ENCODE measurements around the gene MRPL28. TPM values are rescaled to one million over a fixed set of nuclear protein-coding genes. Genes with fewer than 3 reads are reported as not detected.

MRPL28 gene
- total RNA-seq, 1 experiment from 2014 or later: 91.2 TPM

GRCh38 chr16:401468-402348 lies 31.4 kb upstream of the MRPL28 start, which contains the start of gene DECR2:
Gene DECR2, plus strand, starts transcription at chr16:401885. Its CDS starts 79 bp downstream, at chr16:401964.
- Mint-ChIP-seq H3K36me3 (ENCODE audit: insufficient read depth, unreplicated experiment) (peaks cover 30% of the 10 kb centered on the region), H3K27ac (ENCODE audit: unreplicated experiment) (peak within 1 kb of the TSS; percentile 81), H3K27me3 (ENCODE audit: insufficient read depth, unreplicated experiment) (no peaks in the 10 kb centered on the region), H3K9me3 (ENCODE audit: unreplicated experiment) (no peaks in the 10 kb centered on the region), H3K4me3 (ENCODE audit: unreplicated experiment) (peak within 1 kb of the TSS; percentile 76), H3K4me1 (ENCODE audit: low read depth, unreplicated experiment) (peaks cover 7% of the 10 kb centered on the region)
- TSS peak; percentile 66 for BruUV-seq (replicated peaks)
- no peaks in the 10 kb centered on the region for H3K27me3 ChIP-seq (replicated peaks; ENCODE audit: control insufficient read depth, insufficient read depth, low read length)
- peaks cover 30% of the 10 kb centered on the region for H3K4me1 ChIP-seq
- no peaks in the 10 kb centered on the region for H3K9me3 ChIP-seq
- ChIA-PET CTCF (interaction anchor here (0.5 to 1.4 kb wide), 6 partner anchors 9 to 221 kb away, joined by 4 to 9 read pairs (median 4); partner anchors contain the start of gene RAB11FIP3), POLR2A (interaction anchor here (0.5 to 1.0 kb wide), 8 partner anchors 18 to 362 kb away, joined by 3 to 8 read pairs (median 3); partner anchors contain the start of genes METTL26, POLR3K and SNRNP25)
- peak; percentile 93 for DNase-seq
- intact Hi-C loops (cut with micrococcal nuclease; ENCODE audit: unreplicated experiment): no loop called here
- TF ChIP-seq CTCF (IDR thresholded peaks at IDR 0.05; ENCODE audit: insufficient read depth in 1 of 2, low read depth in 1 of 2, low read length in 1 of 2, severe bottlenecking in 1 of 2, unreplicated experiment in 1 of 2): peak; percentile 41 to 43
- peak within 1 kb of the TSS; percentile 89 for H3K4me3 ChIP-seq (ENCODE audit: low read depth, low read length)
- H3K36me3 ChIP-seq (ENCODE audit: control insufficient read depth, insufficient read depth, low read length): peaks cover 3% of the 10 kb centered on the region

GRCh38 chr16:400061-400591 lies 29.8 kb upstream of the MRPL28 start:
- no peaks in the 10 kb centered on the region for H3K27me3 ChIP-seq (replicated peaks; ENCODE audit: control insufficient read depth, insufficient read depth, low read length)
- TF ChIP-seq CTCF (IDR thresholded peaks at IDR 0.05; ENCODE audit: insufficient read depth in 1 of 2, low read depth in 1 of 2, low read length in 1 of 2, severe bottlenecking in 1 of 2, unreplicated experiment in 1 of 2): no peak
- no peak for DNase-seq
- peaks cover 30% of the 10 kb centered on the region for H3K36me3 Mint-ChIP-seq (ENCODE audit: insufficient read depth, unreplicated experiment)
- H3K9me3 Mint-ChIP-seq (ENCODE audit: unreplicated experiment): no peaks in the 10 kb centered on the region
- peaks cover 3% of the 10 kb centered on the region for H3K36me3 ChIP-seq (ENCODE audit: control insufficient read depth, insufficient read depth, low read length)
- BruUV-seq (replicated peaks): no TSS peak
- H3K4me1 Mint-ChIP-seq (ENCODE audit: low read depth, unreplicated experiment): peaks cover under 1% of the 10 kb centered on the region
- H3K4me3 ChIP-seq (ENCODE audit: low read depth, low read length): no peak overlapping the region
- POLR2A ChIA-PET: interaction anchor here (0.6 kb wide), 1 partner anchor 29 kb away, joined by 4 read pairs; no protein-coding TSS in a partner anchor
- intact Hi-C loops (cut with micrococcal nuclease; ENCODE audit: unreplicated experiment): no loop called here
- peak overlapping the region; percentile 76 for H3K4me3 Mint-ChIP-seq (ENCODE audit: unreplicated experiment)
- no peak overlapping the region for H3K27ac Mint-ChIP-seq (ENCODE audit: unreplicated experiment)
- no peaks in the 10 kb centered on the region for H3K9me3 ChIP-seq
- peaks cover 17% of the 10 kb centered on the region for H3K4me1 ChIP-seq
- no peaks in the 10 kb centered on the region for H3K27me3 Mint-ChIP-seq (ENCODE audit: insufficient read depth, unreplicated experiment)
- CTCF ChIA-PET: no interaction called here

GRCh38 chr16:399340-400019 lies 29.1 kb upstream of the MRPL28 start:
- H3K27me3 Mint-ChIP-seq (ENCODE audit: insufficient read depth, unreplicated experiment): no peaks in the 10 kb centered on the region
- peaks cover 11% of the 10 kb centered on the region; the same call in 1 of the 2 replicates for H3K4me1 ChIP-seq
- ChIA-PET POLR2A (no interaction called here), CTCF (no interaction called here)
- peaks cover 30% of the 10 kb centered on the region for H3K36me3 Mint-ChIP-seq (ENCODE audit: insufficient read depth, unreplicated experiment)
- no peak for DNase-seq
- BruUV-seq (replicated peaks): no TSS peak
- H3K9me3 Mint-ChIP-seq (ENCODE audit: unreplicated experiment): no peaks in the 10 kb centered on the region
- intact Hi-C loops (cut with micrococcal nuclease; ENCODE audit: unreplicated experiment): no loop called here
- H3K4me3 Mint-ChIP-seq (ENCODE audit: unreplicated experiment): peak overlapping the region; percentile 24
- no peaks in the 10 kb centered on the region for H3K4me1 Mint-ChIP-seq (ENCODE audit: low read depth, unreplicated experiment)
- no peaks in the 10 kb centered on the region for H3K9me3 ChIP-seq
- no peak overlapping the region for H3K27ac Mint-ChIP-seq (ENCODE audit: unreplicated experiment)
- TF ChIP-seq CTCF (IDR thresholded peaks at IDR 0.05; ENCODE audit: insufficient read depth in 1 of 2, low read depth in 1 of 2, low read length in 1 of 2, severe bottlenecking in 1 of 2, unreplicated experiment in 1 of 2): no peak
- peaks cover 3% of the 10 kb centered on the region for H3K36me3 ChIP-seq (ENCODE audit: control insufficient read depth, insufficient read depth, low read length)
- no peak overlapping the region for H3K4me3 ChIP-seq (ENCODE audit: low read depth, low read length)
- H3K27me3 ChIP-seq (replicated peaks; ENCODE audit: control insufficient read depth, insufficient read depth, low read length): no peaks in the 10 kb centered on the region
